Ovary (tissue), 3 donors: ENCODE data around the gene ANAPC10.

Experiments used
- CTCF ChIP-seq, 3 donors: fragments of 450-650 bp in 2 of 3; fragments of 200-600 bp in 1 of 3; IDR thresholded peaks; one replicate each; pipeline versions ENCODE4 v1.5.1 to v1.8.0; 2016 to 2022; ENCODE audit warnings: antibody characterized with exemption in 3 of 3, mild to moderate bottlenecking in 1 of 3
- EP300 ChIP-seq: sonication (generic); formaldehyde crosslinking; IDR thresholded peaks from one replicate; pipeline ENCODE4 v1.6.1; 2017; ENCODE audit warnings: antibody characterized with exemption
- POLR2A ChIP-seq: fragments of 450-650 bp; IDR thresholded peaks from one replicate; pipeline ENCODE4 v1.6.1; 2017; ENCODE audit warnings: antibody characterized with exemption, mild to moderate bottlenecking, moderate library complexity
- donor health status: DM: no; HTN: no; CAD: no.

- no peak for TF ChIP-seq CTCF (IDR thresholded peaks at IDR 0.05)
- TF ChIP-seq POLR2A, result no peak
- TF ChIP-seq EP300, result no peak
Observed at GRCh38 chr4:145034727-145035211, 63.2 kb downstream of the ANAPC10 start.
